NCI-H187 (cell line): Measurements from ENCODE around the gene NCAN.

ENCODE experiments used
- DNase-seq, 2 experiments: peaks; one replicate each; lab custom pipeline; 2025; lab: John Stamatoyannopoulos, UW

Gene NCAN

GRCh38 chr19:19285686-19286085 lies 73.9 kb downstream of the NCAN start:
- DNase-seq, result no peak

GRCh38 chr19:19292607-19293006 lies 80.8 kb downstream of the NCAN start:
- DNase-seq, result no peak

- no peak for DNase-seq
Measured at GRCh38 chr19:19294914-19295313, 83.2 kb downstream of the NCAN start.

GRCh38 chr19:19296953-19297689 lies 85.4 kb downstream of the NCAN start:
- DNase-seq, result no peak

- no peak for DNase-seq
Measured at GRCh38 chr19:19297759-19298158, 86.0 kb downstream of the NCAN start.

GRCh38 chr19:19300613-19301012 lies 88.9 kb downstream of the NCAN start:
- DNase-seq, result no peak
